ENCODE results near the gene NUP50.

The NUP50 gene, protein sequence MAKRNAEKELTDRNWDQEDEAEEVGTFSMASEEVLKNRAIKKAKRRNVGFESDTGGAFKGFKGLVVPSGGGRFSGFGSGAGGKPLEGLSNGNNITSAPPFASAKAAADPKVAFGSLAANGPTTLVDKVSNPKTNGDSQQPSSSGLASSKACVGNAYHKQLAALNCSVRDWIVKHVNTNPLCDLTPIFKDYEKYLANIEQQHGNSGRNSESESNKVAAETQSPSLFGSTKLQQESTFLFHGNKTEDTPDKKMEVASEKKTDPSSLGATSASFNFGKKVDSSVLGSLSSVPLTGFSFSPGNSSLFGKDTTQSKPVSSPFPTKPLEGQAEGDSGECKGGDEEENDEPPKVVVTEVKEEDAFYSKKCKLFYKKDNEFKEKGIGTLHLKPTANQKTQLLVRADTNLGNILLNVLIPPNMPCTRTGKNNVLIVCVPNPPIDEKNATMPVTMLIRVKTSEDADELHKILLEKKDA

GRCh38 chr22:45163451-45164269 lies at the start of gene NUP50:
Gene NUP50 (plus strand): TSS chr22:45163925. CDS start chr22:45168178, 4,253 bp downstream.
- DNase-seq (ENCODE audit: extremely low read depth in 1 of 2, low read depth in 1 of 2), result peak; percentile 82 to 96

- no peak for DNase-seq (ENCODE audit: extremely low read depth in 1 of 2, low read depth in 1 of 2)
These were observed 43.3 kb upstream of the NUP50 start for GRCh38 chr22:45120440-45120839.

- DNase-seq (ENCODE audit: extremely low read depth in 1 of 2, low read depth in 1 of 2), result no peak
These were observed 42.8 kb upstream of the NUP50 start for GRCh38 chr22:45120931-45121330.

GRCh38 chr22:45124176-45124847 lies 39.4 kb upstream of the NUP50 start:
- no peak for DNase-seq (ENCODE audit: extremely low read depth in 1 of 2, low read depth in 1 of 2)

DNA sequence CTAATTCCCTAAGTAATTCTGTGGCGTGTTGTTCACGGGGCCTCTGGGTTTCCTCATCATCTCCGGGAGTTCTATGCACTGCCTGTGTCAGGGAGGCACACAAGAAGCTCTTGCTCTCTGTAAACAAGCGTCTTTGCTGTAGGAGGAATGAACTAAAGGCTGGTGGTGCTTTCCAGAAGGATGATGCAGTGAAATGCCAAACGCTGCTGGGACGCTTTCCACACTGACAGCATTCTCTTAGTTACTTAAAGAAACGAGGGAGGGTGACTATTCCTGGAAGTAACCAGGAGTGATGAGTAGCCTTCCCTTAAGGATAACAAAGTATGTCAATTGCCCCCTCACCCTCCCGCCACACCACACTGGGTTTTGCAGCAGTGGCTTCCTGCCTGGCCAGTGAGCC lies 38.5 kb upstream of the NUP50 start:
- DNase-seq (ENCODE audit: extremely low read depth in 1 of 2, low read depth in 1 of 2), result no peak

- DNase-seq (ENCODE audit: extremely low read depth in 1 of 2, low read depth in 1 of 2), result no peak
These were observed 35.9 kb upstream of the NUP50 start for GRCh38 chr22:45127866-45128265.

- no peak for DNase-seq (ENCODE audit: extremely low read depth in 1 of 2, low read depth in 1 of 2)
These were observed 33.8 kb upstream of the NUP50 start for GRCh38 chr22:45129703-45130524.

DNA sequence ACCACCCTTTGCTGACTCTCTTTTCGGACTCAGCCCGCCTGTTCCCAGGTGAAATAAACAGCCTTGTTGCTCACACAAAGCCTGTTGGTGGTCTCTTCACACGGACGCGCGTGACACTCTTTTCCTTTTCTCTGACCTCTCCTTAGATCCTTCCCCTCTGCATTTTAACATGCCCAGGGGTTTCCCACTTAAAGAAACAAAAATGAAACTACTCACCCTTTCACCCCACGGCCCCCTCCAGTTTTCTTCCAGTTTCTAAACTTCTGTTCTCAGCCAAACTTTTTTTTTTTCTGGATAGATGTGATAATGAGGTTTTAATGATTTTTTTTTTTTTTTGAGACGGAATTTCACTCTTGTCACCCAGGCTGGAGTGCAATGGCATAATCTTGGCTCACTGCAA lies 32.8 kb upstream of the NUP50 start:
- DNase-seq (ENCODE audit: extremely low read depth in 1 of 2, low read depth in 1 of 2), result no peak

- no peak for DNase-seq (ENCODE audit: extremely low read depth in 1 of 2, low read depth in 1 of 2)
These were observed 32.0 kb upstream of the NUP50 start for GRCh38 chr22:45131749-45132148.

- DNase-seq (ENCODE audit: extremely low read depth in 1 of 2, low read depth in 1 of 2), result no peak
These were observed 29.4 kb upstream of the NUP50 start for GRCh38 chr22:45134313-45134712.

GRCh38 chr22:45136594-45136993 lies 27.1 kb upstream of the NUP50 start:
- DNase-seq (ENCODE audit: extremely low read depth in 1 of 2, low read depth in 1 of 2), result no peak

GRCh38 chr22:45139693-45140092 lies 24.0 kb upstream of the NUP50 start:
- DNase-seq (ENCODE audit: extremely low read depth in 1 of 2, low read depth in 1 of 2), result no peak

GRCh38 chr22:45142376-45142775 lies 21.3 kb upstream of the NUP50 start:
- DNase-seq (ENCODE audit: extremely low read depth in 1 of 2, low read depth in 1 of 2), result no peak

GRCh38 chr22:45144916-45145315 lies 18.8 kb upstream of the NUP50 start:
- no peak for DNase-seq (ENCODE audit: extremely low read depth in 1 of 2, low read depth in 1 of 2)

GRCh38 chr22:45149671-45150070 lies 14.1 kb upstream of the NUP50 start:
- DNase-seq (ENCODE audit: extremely low read depth in 1 of 2, low read depth in 1 of 2), result no peak

- no peak for DNase-seq (ENCODE audit: extremely low read depth in 1 of 2, low read depth in 1 of 2)
These were observed 13.6 kb upstream of the NUP50 start for GRCh38 chr22:45150139-45150538.

DNA sequence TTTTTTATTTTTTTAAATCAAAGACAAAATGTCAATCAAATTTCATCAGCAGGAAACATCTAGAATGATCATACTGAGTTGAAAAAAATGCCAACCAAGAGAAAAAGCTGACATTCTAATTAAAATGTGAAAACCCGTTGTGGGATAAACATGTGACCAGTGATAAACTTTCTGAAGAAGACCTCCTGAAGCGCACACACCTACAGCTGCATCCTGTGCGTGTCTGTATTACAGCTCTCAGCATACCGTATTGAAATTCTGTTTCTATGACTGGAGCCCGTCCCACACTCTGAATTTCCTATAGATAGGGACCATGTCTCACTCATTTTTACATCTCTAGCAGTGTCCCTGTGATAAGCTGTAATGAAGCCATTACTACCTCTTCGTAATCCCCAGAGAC lies 12.2 kb upstream of the NUP50 start:
- DNase-seq (ENCODE audit: extremely low read depth in 1 of 2, low read depth in 1 of 2), result no peak

- no peak for DNase-seq (ENCODE audit: extremely low read depth in 1 of 2, low read depth in 1 of 2)
These were observed 9.3 kb upstream of the NUP50 start for GRCh38 chr22:45154383-45154782.

DNA sequence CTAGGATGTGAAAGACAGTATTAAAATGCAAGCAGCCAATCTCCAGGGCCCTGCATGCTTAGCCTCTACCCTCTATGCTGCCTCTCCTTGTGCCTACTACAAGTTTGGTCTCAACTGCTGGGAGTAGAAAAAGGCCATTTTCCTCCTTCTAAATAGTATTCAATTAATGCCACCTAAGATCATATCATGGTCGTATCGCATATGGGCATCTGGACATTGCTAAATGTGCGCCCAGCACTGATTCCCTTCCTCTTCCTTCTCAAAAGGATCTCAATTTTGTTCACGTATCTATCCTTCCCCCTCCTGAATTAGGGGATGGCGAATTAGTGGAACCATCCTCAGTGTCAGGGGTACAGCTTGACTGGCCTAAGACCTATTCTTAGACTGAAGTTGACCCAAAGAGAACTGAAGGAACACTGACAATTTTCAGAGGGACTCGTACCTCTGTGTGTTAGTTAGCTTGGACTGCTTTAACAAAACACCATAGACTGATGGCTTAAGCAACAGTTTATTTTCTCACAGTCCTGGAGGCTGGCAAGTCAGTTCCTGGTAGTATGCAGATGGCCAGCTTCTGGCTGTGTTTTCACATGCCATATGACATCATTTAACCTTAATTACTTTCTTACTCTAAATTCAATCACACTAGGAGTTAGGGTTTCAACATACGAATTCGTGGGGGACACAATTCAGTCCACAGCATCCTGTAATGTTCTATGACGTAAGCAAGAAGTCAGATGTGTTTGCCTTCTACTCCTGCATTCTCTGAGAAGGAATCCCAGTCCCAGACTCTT lies 8.5 kb upstream of the NUP50 start:
- DNase-seq (ENCODE audit: extremely low read depth in 1 of 2, low read depth in 1 of 2), result no peak

DNA sequence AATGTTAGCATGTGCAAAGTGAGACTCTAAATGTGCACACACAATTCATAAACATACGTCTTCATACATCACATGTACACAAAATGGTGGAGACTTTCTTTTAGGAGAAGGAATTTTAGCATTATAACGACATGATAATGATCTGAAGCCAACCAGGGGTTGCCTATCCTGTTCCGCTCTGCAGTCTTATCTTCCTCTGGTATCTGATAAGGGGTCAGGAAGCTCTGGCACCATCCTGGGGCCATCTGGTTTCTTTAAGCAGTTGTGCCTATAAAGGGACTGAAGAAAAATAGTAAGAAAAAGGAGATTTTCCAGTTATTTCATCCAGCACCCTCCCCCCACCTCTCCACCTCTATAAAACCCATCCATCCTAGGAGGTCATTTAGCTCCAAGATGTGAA lies 5.8 kb upstream of the NUP50 start:
- DNase-seq (ENCODE audit: extremely low read depth in 1 of 2, low read depth in 1 of 2), result no peak

All from activated CD8-positive, alpha-beta memory T cell treated with anti-CD3 and anti-CD28 coated beads for 1 hour (primary cell).